HG03439 (cell line): ENCODE data around the gene ANO7.
A peak's percentile ranks its signal among the peaks of the same experiment; 100 is the strongest.

Experiments used
- ATAC-seq: cut with Tn5 transposase; IDR thresholded peaks from one replicate; pipeline ENCODE4 v1.9.1; 2021; ENCODE audit warnings: mild to moderate bottlenecking, moderate library complexity; ENCODE audit not compliant: unreplicated experiment

Gene ANO7, protein sequence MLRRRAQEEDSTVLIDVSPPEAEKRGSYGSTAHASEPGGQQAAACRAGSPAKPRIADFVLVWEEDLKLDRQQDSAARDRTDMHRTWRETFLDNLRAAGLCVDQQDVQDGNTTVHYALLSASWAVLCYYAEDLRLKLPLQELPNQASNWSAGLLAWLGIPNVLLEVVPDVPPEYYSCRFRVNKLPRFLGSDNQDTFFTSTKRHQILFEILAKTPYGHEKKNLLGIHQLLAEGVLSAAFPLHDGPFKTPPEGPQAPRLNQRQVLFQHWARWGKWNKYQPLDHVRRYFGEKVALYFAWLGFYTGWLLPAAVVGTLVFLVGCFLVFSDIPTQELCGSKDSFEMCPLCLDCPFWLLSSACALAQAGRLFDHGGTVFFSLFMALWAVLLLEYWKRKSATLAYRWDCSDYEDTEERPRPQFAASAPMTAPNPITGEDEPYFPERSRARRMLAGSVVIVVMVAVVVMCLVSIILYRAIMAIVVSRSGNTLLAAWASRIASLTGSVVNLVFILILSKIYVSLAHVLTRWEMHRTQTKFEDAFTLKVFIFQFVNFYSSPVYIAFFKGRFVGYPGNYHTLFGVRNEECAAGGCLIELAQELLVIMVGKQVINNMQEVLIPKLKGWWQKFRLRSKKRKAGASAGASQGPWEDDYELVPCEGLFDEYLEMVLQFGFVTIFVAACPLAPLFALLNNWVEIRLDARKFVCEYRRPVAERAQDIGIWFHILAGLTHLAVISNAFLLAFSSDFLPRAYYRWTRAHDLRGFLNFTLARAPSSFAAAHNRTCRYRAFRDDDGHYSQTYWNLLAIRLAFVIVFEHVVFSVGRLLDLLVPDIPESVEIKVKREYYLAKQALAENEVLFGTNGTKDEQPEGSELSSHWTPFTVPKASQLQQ

DNA sequence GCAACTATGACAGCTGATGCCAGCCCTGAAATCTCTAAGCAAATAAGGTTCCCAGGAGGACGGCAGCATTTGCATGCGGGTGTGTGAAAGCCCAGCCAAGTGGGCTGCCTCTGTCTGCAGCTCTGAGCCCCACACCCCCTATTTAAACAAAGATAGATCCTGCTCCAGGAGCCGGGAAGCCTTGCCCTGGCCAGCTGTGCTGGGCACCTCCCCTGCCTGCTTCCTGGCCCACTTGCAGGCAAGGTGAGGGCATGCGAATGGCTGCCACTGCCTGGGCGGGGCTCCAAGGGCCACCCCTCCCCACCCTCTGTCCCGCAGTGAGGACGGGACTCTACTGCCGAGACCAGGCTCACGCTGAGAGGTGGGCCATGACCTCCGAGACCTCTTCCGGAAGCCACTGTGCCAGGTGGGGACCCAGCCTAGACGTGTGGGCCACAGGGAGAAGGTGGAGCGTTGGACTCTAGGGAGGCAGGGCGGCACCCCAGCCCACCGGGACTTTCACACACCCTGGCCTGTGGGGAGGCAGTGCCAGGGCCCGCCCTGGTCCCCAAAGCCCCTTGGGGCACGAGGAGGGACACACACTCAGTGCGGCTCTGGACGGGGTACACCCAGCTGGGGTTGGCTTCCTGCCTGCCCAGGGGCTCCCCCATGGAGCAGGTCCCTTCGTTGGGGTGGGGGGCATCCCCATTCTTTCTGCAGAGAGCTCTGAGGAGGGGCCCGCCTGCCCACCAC lies at the start of gene ANO7:
Gene ANO7, plus strand, starts transcription at position 317 of the 732 bp plus-strand sequence. CDS start 1,387 bp downstream, outside the sequence.
- no peak for ATAC-seq

DNA sequence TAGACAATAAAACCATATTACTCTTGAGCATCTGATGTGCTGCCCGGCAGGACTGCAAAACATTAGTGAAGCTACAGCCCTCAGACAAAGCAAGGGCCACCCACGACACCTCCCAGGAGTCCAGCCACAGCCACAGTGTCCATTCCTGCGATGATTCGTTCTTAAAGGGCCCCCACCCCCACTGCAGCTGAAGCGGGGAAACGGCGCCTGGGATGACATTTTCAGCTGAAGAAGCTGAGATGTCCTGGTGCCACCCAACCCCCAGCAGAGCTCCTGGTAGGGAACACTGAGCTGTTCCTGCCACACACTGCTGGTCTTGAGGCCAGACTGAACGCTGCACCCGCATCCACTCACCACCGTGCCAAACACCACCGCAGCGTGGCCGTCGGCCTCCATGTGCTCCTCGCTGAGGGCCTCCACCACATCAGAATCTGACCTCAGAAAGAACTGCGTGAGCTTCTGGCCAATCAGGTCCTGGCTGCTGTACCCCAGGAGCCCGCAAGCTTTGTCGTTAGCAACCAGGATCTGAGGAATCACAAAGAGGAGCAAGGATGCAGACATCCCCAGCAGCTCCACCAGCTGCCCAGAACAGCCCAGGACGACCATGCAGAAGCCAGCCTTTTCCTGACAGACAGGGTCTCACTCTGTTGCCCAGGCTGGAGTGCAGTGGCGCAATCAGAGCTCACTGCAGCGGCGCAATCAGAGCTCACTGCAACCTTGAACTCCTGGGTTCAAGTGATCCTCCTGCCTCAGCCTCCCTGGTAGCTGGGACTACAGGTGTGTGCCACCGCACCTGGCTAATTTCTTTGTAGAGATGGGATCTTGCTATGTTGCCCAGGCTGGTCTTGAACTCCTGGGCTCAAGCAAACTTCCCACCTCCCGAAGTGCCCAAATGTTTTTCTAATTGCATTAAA lies 48.7 kb upstream of the ANO7 start:
- no peak for ATAC-seq

GRCh38 chr2:241140445-241140840 lies 48.0 kb upstream of the ANO7 start:
- ATAC-seq, result no peak

DNA sequence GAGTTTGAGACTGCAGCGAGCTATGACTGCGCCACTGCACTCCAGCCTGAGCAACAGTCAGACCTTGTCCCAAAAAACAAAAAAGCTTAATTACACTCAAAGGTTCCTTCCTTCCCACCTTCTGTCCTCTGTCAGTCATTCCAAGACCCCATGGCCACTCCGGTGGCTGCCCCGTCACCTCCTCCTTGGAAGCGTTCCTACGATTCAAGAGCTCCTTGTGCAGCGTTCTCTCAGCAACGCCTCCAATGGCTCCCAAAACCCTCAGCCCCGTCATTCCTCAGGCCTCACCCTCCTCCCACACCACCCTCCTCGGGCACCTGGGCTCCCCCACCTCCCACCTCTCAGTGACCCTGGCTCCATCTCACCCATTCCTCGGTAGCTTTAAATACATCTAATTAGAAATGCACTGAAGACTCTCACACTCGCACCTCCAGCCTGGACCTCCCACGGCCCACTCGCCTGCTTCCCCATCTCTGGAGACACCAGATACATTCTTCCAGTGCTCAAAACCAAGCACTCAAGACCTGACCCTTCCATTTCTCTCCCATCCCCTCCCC lies 47.2 kb upstream of the ANO7 start:
- ATAC-seq, result no peak

DNA sequence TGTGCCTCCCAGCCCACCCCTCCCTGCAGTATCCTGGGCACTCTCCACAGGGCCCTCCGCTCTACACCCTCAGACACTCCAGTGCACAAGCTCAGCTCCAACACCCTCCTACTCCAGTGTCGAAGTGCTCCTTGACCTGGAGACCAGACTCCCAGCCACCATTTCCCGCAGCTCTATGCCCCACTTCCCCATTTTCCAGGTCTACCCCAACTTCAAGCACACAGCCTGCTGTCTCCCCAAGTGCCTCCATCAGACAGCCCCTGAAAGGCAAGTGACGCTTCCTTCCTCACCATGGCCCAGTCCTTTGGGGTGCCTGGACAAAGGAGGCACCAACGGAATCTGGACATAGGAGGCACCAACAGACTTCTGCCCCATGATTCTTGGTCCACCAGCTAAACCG lies 46.4 kb upstream of the ANO7 start:
- no peak for ATAC-seq

- no peak for ATAC-seq
Observed at GRCh38 chr2:241142593-241142992, 45.9 kb upstream of the ANO7 start.

DNA sequence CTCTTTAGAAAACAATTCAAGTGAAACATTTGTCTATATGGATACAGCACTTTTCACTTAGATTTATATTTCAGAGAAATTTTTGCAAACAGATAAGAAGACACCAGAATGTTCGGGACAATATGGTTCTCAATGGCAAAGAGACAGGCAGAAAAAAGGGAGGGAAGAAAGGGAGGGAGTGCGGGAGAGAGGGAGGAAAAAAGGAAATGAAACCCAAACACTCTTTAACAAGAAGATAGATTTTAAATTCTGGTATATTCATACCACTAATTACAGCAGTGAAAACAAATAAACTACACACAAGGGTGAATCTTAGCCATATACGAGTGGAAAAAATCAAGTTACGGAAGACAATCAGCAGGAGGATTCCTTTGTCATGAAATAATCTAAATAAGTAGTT lies 42.2 kb upstream of the ANO7 start:
- no peak for ATAC-seq

- no peak for ATAC-seq
Observed at GRCh38 chr2:241147336-241147735, 41.1 kb upstream of the ANO7 start.

DNA sequence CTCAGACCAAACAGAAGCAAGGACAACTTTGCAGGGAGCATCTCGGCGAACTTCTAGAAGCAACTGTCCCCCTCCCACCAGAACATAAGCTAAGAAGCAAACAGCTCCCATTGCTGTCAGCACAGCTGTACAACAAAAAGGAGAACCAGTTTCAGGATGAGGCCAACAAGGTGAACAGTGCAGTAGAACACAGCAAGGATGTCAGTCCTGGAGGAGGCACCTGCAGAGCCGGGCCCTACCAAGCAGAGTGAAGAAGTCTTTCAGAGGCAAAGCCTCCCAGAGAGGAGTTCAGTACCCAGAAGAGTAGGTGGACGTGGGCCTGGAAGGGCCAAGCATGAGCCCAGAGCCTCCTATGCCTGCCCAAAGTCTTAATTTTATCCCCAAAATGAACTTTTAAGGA lies 40.2 kb upstream of the ANO7 start:
- ATAC-seq, result no peak

GRCh38 chr2:241148891-241149674 lies 39.4 kb upstream of the ANO7 start, which contains the start of gene PASK:
PASK (minus strand) TSS chr2:241149472; CDS start chr2:241143032, 6,440 bp downstream.
- ATAC-seq, result peak; percentile 55

- peak; percentile 22 for ATAC-seq
Observed at GRCh38 chr2:241149675-241149924, 38.9 kb upstream of the ANO7 start.

- ATAC-seq, result peak; percentile 86
Observed at GRCh38 chr2:241149925-241150659, 38.4 kb upstream of the ANO7 start, which contains the start of gene PPP1R7. PPP1R7 (plus strand) TSS chr2:241150467; CDS start chr2:241150496, 29 bp downstream.

DNA sequence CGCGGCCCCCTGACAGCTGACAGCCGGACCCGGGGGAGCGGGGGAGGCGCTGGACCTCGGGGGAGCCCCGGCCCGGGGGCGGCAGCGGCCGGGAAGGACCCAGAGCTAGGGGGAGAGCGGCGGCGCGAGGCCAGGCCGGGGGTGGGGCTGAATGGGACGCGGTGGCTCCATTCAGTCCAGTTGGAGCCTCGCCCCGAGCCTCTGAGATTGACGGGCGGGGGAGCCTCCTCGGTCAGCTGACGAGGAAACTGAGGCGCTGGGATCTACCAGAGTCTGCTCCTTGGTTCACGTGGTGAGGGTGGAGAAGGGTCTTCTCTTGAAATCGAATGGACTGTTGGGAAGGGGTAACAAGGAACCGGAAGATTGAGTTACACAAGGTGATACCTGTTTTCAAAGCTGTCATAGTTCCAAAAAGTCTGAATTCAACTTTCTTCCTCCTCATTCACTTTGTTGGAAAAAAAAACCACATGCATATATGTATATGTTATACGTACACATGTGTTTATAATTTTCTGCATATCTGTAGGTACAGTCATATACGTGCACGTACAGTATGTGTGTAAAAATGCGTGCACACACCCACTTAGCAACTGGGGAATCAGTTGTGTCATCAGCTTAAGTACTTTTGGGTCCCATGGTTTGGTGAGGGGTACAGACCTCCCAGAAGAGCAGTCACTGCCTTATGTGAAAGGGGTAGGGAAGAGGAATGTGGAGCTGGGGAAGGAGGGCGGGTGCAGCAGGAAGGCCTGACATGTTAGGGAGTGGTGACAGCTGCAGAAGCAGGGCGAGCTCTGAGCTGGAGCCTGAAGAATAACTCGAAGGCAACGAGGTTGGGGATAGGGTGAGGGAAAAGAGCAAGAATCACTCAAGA lies 37.6 kb upstream of the ANO7 start:
- no peak for ATAC-seq

- ATAC-seq, result no peak
Observed at GRCh38 chr2:241151934-241152660, 36.4 kb upstream of the ANO7 start.

DNA sequence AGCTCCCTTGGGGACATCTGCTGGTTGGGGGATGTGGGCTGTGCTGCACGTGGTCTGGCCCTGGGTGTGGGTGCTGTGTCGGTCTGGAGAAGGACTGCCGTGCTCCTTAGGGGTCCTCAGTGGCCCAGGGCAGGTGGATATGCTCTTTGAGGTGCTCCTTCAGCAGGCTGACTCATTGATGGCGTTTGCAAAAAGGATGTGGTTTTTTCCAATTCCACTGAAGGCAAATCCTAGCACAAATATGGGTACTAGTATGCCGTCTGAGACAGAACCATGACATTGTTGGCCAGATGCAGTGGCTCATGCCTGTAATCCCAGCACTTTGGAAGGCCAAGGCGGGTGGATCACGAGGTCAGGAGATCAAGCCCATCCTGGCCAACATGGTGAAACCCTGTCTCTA lies 34.9 kb upstream of the ANO7 start:
- no peak for ATAC-seq

DNA sequence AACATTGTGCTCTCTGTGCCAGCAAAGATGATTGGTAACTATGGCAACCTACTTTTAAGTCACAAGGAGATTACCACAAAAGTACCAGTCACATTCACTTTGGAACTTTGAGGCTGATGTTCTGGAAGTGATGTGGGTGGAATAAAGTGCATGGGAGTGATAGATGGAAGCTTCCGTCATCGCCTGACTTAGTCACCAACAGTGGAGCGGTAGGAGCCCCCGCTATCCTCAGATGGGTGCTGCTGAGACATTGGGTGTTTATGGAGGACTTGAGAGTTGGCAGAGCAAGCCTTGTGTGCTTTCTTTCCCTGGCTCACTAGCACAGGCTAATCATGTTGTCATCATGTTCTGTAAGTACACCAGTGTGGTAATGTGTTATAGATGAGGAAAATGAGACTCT lies 33.6 kb upstream of the ANO7 start:
- no peak for ATAC-seq

DNA sequence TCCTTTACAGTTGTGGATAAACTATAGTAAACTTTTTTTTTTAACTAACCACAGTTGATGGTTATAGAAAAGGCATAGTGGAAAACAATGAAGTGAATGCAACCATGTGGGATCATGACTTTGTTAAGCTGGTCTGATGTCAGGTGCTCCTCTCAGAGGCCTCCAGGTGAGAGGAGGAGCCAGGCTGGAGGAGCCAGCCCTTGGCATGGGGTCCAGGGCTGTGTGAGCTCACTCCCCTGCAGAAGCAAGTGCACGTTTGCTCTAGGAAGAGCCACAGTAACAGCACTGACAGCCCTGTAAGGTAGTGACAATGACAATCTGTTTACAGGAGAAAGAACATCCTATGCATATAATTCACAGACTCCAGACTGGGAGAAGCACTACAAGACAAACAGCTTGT lies 32.5 kb upstream of the ANO7 start:
- no peak for ATAC-seq
